Activated CD8-positive, alpha-beta T cell treated with anti-CD3 and anti-CD28 coated beads for 36 hours (primary cell): ENCODE data around the gene SLC38A10. TPM values are rescaled to one million over a fixed set of nuclear protein-coding genes. Genes with fewer than 3 reads are reported as not detected.

Experiments
- ATAC-seq: fragments of 200-7000 bp; cut with Tn5 transposase; one replicate; pipeline ENCODE4 v1.10.0; 2021; ENCODE audit warnings: mild to moderate bottlenecking, moderate library complexity
- CTCF ChIA-PET: fragments of 350-600 bp; sonication (Branson Sonifier 250); formaldehyde crosslinking; loops from one replicate; lab custom pipeline; 2021; ENCODE audit warnings: antibody characterized with exemption; lab: Charles Lee
- POLR2A ChIA-PET: fragments of 350-600 bp; sonication (Branson Sonifier 250); formaldehyde crosslinking; loops from one replicate; lab custom pipeline; 2021; ENCODE audit warnings: antibody characterized with exemption; lab: Charles Lee
- DNase-seq: peaks from one replicate; pipeline ENCODE4 v3.0.0-alpha.2; 2020
- H3K27ac Mint-ChIP-seq: one replicate; pipeline ENCODE4 v1.8.0; 2021; ENCODE audit warnings: mild to moderate bottlenecking, mixed read lengths
- H3K27me3 Mint-ChIP-seq: one replicate; pipeline ENCODE4 v1.8.0; 2021; ENCODE audit warnings: mixed read lengths
- H3K36me3 Mint-ChIP-seq: one replicate; pipeline ENCODE4 v1.8.0; 2021; ENCODE audit warnings: low read depth, mixed read lengths
- H3K4me1 Mint-ChIP-seq: one replicate; pipeline ENCODE4 v1.8.0; 2021; ENCODE audit warnings: low read depth, mixed read lengths
- H3K4me3 Mint-ChIP-seq: one replicate; pipeline ENCODE4 v1.8.0; 2021; ENCODE audit warnings: mild to moderate bottlenecking, moderate library complexity, mixed read lengths
- H3K9me3 Mint-ChIP-seq: one replicate; pipeline ENCODE4 v1.8.0; 2021; ENCODE audit warnings: mixed read lengths
- intact Hi-C: fragments of 100-400 bp; cut with micrococcal nuclease; formaldehyde crosslinking; loops from one replicate; pipeline ENCODE4 v1.10.0; 2022
- total RNA-seq, 2 experiments: library from RNA; stranded (reverse); gene quantifications; one replicate each; pipeline ENCODE4 v1.2.3, GENCODE V29; 2021
- TF ChIP-seq, protein P1 (sequence below): fragments of 200-600 bp; IDR thresholded peaks from one replicate; pipeline ENCODE4 v1.8.0; 2022; ENCODE audit warnings: antibody characterized with exemption, mild to moderate bottlenecking

Gene SLC38A10
- total RNA-seq, 2 experiments from 2014 or later = 42.7 to 45.4 TPM

DNA sequence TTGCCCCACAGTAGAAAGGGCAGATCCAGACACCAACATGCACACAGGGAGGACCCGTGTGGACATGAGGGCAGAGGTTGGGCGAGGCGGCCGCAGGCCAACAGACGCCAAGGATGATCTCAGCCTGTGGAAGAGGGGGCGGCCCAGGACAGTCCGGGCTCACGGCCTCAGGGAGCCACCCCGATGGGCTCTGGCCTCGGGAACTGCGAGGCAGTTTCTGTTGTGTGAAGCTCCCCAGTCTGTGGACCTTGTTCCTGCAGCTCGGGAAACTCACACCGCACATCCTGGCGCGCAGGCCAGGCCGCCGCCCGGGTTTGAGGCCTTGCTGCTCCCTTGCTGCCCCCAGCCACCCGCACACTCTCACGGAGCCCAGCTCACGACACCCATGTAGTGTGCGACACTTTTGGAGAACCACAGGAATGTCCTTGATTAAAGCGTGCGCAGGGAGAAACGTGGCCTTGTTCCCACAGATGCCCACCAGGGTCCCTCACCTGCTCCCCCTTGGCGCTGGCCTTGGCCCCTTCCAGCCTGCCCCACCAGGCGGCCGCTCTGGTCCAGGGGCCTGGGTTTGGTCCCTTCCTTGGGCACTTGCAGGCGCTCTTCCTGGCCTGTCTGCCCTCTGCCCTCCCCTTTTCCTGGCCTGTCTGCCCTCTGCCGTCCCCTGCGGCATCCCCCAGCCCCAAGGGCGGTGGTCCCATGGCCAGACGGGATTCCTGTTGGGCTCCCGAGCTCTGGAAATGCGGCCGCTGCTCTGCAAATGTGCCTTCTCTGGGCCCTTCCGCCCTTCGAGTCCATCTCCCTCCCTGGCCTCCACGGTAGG, 9.3 kb upstream of the SLC38A10 start:
- CTCF ChIA-PET = interaction anchor here (1.8 kb wide), 1 partner anchor 13 kb away, joined by 5 read pairs; no protein-coding TSS in a partner anchor
- Mint-ChIP-seq H3K4me3 (no peak overlapping the region), H3K4me1 (peaks cover 4% of the 10 kb centered on the region), H3K27ac (no peak overlapping the region), H3K9me3 (no peaks in the 10 kb centered on the region), H3K36me3 (no peaks in the 10 kb centered on the region), H3K27me3 (peaks cover 3% of the 10 kb centered on the region)
- POLR2A ChIA-PET = interaction anchor here (0.6 kb wide), 1 partner anchor 14 kb away, joined by 4 read pairs; no protein-coding TSS in a partner anchor
- DNase-seq (no peak), ATAC-seq (no peak)
- intact Hi-C loops = no loop called here
- TF ChIP-seq, protein P1, sequence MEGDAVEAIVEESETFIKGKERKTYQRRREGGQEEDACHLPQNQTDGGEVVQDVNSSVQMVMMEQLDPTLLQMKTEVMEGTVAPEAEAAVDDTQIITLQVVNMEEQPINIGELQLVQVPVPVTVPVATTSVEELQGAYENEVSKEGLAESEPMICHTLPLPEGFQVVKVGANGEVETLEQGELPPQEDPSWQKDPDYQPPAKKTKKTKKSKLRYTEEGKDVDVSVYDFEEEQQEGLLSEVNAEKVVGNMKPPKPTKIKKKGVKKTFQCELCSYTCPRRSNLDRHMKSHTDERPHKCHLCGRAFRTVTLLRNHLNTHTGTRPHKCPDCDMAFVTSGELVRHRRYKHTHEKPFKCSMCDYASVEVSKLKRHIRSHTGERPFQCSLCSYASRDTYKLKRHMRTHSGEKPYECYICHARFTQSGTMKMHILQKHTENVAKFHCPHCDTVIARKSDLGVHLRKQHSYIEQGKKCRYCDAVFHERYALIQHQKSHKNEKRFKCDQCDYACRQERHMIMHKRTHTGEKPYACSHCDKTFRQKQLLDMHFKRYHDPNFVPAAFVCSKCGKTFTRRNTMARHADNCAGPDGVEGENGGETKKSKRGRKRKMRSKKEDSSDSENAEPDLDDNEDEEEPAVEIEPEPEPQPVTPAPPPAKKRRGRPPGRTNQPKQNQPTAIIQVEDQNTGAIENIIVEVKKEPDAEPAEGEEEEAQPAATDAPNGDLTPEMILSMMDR = no peak

DNA sequence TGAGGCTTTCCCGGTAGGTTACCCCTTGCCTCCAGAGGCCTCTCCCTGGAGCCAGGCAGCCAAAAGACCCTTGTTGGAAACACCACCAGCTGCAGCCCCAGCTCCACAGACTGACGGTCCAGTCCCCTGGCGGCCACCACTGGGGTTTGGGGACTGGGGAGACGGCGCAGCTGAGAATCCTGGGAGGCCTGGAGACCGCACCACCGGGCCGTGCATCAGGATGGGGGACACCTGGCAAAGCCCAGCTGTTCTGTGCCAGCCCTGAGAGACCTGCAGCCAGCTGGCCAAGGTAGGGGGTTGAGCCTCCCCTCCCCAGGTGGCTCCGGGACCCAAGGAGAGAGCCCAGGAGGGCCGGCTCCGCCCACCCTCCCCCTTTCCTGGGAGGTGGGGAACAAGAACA, 8.3 kb upstream of the SLC38A10 start:
- no peaks in the 10 kb centered on the region for H3K36me3 Mint-ChIP-seq
- DNase-seq (no peak), ATAC-seq (no peak)
- H3K27me3 Mint-ChIP-seq = no peaks in the 10 kb centered on the region
- H3K27ac Mint-ChIP-seq = no peak overlapping the region
- no peaks in the 10 kb centered on the region for H3K4me1 Mint-ChIP-seq
- intact Hi-C loops = no loop called here
- TF ChIP-seq, protein P1 = no peak
- H3K9me3 Mint-ChIP-seq = no peaks in the 10 kb centered on the region
- POLR2A ChIA-PET = no interaction called here
- no peak overlapping the region for H3K4me3 Mint-ChIP-seq
- CTCF ChIA-PET = no interaction called here

DNA sequence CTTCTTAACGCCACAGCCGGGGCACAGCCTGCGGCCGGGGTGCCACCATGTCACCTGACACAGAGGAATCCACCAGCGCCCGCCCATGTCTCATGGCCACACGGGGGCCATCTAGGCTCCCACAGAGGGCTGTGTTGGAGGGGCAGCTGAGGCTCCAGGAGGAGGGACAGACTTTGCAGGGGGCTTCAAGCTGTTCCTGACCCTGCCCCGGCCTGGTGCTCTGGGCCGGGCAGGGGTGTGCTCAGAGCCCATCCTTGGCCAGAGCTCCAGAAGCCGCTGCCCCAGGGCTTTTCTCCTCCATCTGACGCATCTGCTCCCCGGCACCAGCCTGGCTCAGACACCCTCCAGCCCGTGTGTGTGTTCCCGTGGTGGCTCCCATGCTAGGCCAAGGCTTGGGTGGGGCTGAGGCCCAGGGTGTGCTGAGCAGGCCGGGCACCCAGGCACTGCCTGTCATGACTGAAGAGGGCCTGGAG, 7.8 kb upstream of the SLC38A10 start:
- Mint-ChIP-seq H3K4me1 (no peaks in the 10 kb centered on the region), H3K9me3 (no peaks in the 10 kb centered on the region), H3K36me3 (no peaks in the 10 kb centered on the region), H3K27ac (no peak overlapping the region), H3K27me3 (no peaks in the 10 kb centered on the region), H3K4me3 (no peak overlapping the region)
- no peak for DNase-seq
- intact Hi-C loops = no loop called here
- TF ChIP-seq, protein P1 = no peak
- ChIA-PET CTCF (no interaction called here), POLR2A (no interaction called here)
- ATAC-seq = no peak

DNA sequence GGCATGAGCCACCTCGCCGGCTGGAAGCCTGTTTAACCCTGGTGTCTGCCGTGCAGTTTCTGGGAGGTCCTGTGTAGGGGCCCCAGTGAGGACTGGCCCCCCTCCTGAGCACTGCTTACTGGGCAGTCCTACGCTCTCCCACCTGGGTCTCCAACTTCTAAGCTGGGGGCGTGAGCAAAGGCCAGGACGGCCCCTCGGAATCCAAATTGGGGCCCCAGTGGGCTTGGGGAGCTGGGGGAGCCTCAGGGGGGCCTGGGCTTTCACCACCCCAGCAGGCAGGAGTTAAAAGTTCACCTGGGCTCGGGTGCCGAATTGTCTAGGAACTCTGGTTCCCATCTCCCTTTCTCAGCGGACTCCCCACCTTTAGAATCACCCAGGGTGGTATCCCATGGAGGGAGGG, 7.2 kb upstream of the SLC38A10 start:
- Mint-ChIP-seq H3K9me3 (no peaks in the 10 kb centered on the region), H3K27me3 (no peaks in the 10 kb centered on the region), H3K4me1 (no peaks in the 10 kb centered on the region), H3K27ac (no peak overlapping the region), H3K36me3 (no peaks in the 10 kb centered on the region), H3K4me3 (no peak overlapping the region)
- intact Hi-C loops = no loop called here
- DNase-seq (no peak), ATAC-seq (no peak)
- ChIA-PET POLR2A (no interaction called here), CTCF (no interaction called here)
- TF ChIP-seq, protein P1 = no peak
